Measurements from ENCODE around the gene C17orf114.

Gene C17orf114

GRCh38 chr17:4785311-4786105, 16.6 kb downstream of the C17orf114 start:
- no peak for DNase-seq

- DNase-seq: peak; percentile 25
These were observed 19.5 kb downstream of the C17orf114 start for GRCh38 chr17:4782652-4783051.

- DNase-seq: no peak
These were observed 21.7 kb downstream of the C17orf114 start for GRCh38 chr17:4780325-4780955.

GRCh38 chr17:4777969-4778760, 24.0 kb downstream of the C17orf114 start:
- peak; percentile 7 for DNase-seq

DNA sequence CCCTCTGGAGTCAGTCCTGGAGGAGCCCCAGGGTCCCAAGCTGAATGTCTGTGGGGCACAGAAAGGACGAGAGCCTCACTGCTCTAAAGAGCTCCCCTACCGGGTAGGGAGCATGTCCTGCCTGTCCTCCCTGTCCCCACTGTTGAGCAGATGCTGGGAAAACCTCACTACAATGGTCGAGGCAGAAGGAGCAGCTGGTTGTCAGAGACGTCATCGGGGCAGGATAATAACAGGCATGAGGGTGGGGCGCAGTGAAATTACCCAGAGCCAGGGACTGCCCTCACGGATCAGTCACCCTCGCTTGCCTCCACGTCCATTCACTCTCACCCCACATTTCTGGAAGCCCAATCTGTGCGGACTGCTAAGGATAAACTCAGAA, 29.9 kb downstream of the C17orf114 start:
- peak; percentile 78 for DNase-seq

DNA sequence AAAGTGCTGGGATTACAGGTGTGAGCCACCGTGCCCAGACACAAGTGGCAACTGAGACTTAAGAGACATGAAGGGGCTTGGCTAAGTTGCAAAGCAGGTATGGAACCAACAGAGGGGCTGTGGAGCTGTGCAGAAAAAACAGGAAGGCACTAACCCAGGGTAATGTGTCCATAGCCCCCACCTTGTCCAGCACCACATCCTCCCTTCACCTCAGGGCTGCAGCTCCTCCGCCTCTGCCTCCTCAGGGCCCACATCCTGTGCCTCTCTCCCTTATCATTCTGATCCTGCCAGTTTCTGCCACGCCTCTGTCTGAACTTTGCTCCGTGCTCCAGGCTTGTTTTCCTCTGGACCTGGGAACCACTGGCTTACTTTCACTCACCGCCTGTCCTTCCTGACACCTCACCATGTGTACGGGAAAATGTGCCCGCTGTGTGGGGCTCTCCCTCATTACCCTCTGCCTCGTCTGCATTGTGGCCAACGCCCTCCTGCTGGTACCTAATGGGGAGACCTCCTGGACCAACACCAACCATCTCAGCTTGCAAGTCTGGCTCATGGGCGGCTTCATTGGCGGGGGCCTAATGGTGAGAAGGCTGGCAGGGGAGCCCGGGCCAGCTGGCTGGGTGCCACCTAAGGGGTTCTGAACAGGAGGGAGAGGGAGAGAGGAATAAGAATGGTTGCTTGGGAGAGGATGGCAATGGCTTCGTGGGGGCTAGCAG, 30.5 kb downstream of the C17orf114 start, which contains the start of gene TM4SF5:
Gene TM4SF5 (plus strand): TSS at position 368 of the 716 bp plus-strand sequence. CDS start 37 bp downstream, at position 405.
- DNase-seq: peak; percentile 89

DNA sequence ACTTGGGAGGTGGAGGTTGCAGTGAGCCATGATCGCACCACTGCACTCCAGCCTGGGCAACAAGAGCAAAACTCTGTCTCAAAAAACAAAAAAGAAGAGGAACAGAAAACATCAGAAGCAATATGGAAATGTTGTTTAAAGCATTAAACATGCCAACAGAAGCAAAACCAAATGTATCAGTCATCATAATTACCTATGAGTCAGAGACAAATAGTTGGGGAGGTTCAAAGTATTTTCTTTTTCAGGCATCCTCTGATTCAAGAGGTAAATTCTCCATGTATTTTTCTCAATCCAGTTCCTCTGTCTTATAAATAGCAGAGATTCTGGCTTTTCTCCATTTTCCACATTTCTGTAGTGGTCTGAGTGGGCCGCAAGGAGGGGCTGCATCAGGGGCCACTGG, 32.5 kb downstream of the C17orf114 start:
- DNase-seq: no peak

DNA sequence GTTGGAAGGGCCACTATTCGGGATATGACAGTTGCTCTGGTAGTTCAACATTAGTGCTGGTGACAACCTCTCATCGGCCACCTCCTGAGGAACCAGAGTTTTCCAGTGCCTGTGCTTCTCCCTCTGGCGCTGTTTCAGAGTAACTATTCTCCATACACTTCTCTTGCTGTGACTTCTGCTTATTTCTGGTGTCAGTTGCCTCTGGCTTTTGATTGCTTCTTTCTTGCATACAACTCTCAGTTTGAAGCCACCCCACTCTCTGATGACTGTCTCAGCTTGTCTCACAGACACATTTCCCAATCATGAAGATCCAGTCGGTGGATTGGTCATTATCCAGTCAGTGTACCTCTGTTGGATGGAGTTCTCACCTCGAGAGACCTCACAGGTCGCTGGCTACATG, 33.8 kb downstream of the C17orf114 start:
- DNase-seq: no peak

DNA sequence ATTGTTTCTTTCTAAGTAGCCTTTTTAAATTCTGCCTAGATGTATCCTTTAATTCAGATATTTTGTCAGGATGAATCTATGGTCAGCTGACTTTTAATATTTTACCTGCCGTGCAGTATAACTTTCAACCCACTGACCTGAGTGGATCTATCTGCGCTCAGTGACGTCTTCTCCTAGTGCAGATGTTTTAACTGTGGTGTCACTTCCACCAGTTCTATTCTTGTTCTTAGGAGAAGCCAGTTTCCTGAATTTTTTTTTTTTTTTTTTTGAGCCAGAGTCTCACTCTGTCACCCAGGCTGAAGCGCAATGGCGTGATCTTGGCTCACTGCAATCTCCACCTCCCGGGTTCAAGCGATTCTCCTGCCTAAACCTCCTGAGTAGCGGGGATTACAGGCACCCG, 35.4 kb downstream of the C17orf114 start:
- no peak for DNase-seq

DNA sequence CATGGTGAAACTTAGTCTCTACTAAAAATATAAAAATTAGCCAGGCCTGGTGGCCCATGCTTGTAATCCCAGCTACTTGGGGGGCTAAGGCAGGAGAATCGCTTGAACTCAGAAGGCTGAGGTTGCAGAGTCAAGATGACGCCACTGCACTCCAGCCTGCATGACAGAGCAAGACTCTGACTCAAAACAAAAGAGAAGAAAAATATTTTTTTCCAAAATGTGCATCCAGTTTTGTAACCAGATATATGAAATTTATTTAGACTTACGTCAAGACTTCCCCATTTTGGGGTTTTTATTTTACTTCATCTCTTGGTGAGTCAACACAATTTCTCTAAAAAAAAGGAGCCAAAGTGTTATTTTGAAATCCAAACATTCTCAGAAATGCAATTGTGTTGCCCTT, 35.9 kb downstream of the C17orf114 start:
- DNase-seq: no peak

DNA sequence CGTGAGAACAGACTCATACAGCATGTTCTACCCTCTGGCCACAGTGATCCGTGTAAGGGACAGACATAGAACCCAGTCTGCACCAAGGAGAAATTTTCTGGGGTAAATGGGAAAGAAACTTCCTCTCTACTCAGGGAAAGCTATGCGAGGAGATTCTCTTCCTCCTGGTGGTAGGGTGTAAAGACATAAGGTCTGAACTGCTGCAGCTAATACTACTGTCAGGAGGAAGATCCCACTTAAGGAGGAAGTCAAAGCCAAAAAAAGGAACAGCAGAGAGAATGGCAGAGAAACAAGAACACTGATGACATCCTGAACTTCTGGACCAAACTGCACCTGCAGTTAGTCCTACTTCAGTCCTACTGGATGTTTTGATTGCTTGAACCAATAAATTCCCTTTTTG, 37.5 kb downstream of the C17orf114 start:
- no peak for DNase-seq

- no peak for DNase-seq
These were observed 42.3 kb downstream of the C17orf114 start for GRCh38 chr17:4759776-4760236.

GRCh38 chr17:4753392-4753791, 48.7 kb downstream of the C17orf114 start:
- DNase-seq: no peak

GRCh38 chr17:4751932-4752331, 50.2 kb downstream of the C17orf114 start:
- DNase-seq: no peak

Measured in NCI-H69 (cell line).